Fibroblast of lung (primary cell): Measurements from ENCODE around the gene SLC44A4. TPM values are rescaled to one million over a fixed set of nuclear protein-coding genes. Genes with fewer than 3 reads are reported as not detected.

ENCODE experiments used
- DNase-seq, 2 donors: peaks; one replicate each; pipeline versions ENCODE4 v3.0.0 to v3.0.0-alpha.2; 2010; ENCODE audit warnings: low read depth in 2 of 2
- H2AFZ ChIP-seq: 2 replicates; pipeline ENCODE4 v1.5.1; 2012; ENCODE audit warnings: low read length, control low read depth, inconsistent platforms
- H3K27ac ChIP-seq: 2 replicates; pipeline ENCODE4 v1.5.1; 2011; ENCODE audit warnings: low read length, control low read depth; ENCODE audit not compliant: insufficient read depth
- H3K27me3 ChIP-seq: 2 replicates; pipeline ENCODE4 v1.5.1; 2011; ENCODE audit warnings: mild to moderate bottlenecking, low read length; ENCODE audit not compliant: control insufficient read depth, insufficient read depth
- H3K36me3 ChIP-seq: 2 replicates; pipeline ENCODE4 v1.5.1; 2011; ENCODE audit warnings: low read length; ENCODE audit not compliant: control insufficient read depth, insufficient read depth
- H3K4me1 ChIP-seq: 2 replicates; pipeline ENCODE4 v1.5.1; 2011; ENCODE audit warnings: low read length; ENCODE audit not compliant: control insufficient read depth, insufficient read depth; ENCODE audit errors: extremely low read depth
- H3K4me2 ChIP-seq: 2 replicates; pipeline ENCODE4 v1.5.1; 2011; ENCODE audit warnings: low read length, control low read depth; ENCODE audit not compliant: insufficient read depth; ENCODE audit errors: extremely low read depth
- H3K4me3 ChIP-seq, 4 experiments: fragments of 200-600 bp in 1 of 4; sonication (generic) in 1 of 4; replicated peaks in 1 of 4; 2 replicates each; pipeline ENCODE4 v1.5.1; 2011 to 2016; ENCODE audit warnings: low read length in 4 of 4, low read depth in 3 of 4, mild to moderate bottlenecking in 3 of 4, control low read depth in 2 of 4, inconsistent platforms in 1 of 4, mixed read lengths in 1 of 4; ENCODE audit not compliant: insufficient read depth in 1 of 4; ENCODE audit errors: control extremely low read depth in 1 of 4
- H3K79me2 ChIP-seq: 2 replicates; pipeline ENCODE4 v1.5.1; 2012; ENCODE audit warnings: mild to moderate bottlenecking, low read length, inconsistent platforms; ENCODE audit not compliant: control insufficient read depth, insufficient read depth
- H3K9ac ChIP-seq: 2 replicates; pipeline ENCODE4 v1.5.1; 2011; ENCODE audit warnings: mild to moderate bottlenecking, low read length, control low read depth; ENCODE audit not compliant: insufficient read depth
- H3K9me3 ChIP-seq: 2 replicates; pipeline ENCODE4 v1.5.1; 2012; ENCODE audit warnings: low read depth, low read length; ENCODE audit not compliant: control insufficient read depth, insufficient read depth
- H4K20me1 ChIP-seq: 2 replicates; pipeline ENCODE4 v1.5.1; 2011; ENCODE audit warnings: low read length; ENCODE audit not compliant: control insufficient read depth, insufficient read depth; ENCODE audit errors: extremely low read depth
- EZH2 ChIP-seq: IDR thresholded peaks from 2 replicates; pipeline ENCODE4 v1.5.1; 2012; ENCODE audit warnings: low read length, control low read depth, mild to moderate bottlenecking; ENCODE audit errors: missing control alignments
- polyA plus RNA-seq, 2 donors: library from polyadenylated mRNA; depleted of rRNA in 1 of 2; stranded (reverse) in 1 of 2; unstranded in 1 of 2; fragments of >200 nt; gene quantifications; 2 replicates each; pipeline ENCODE4 v1.2.1, GENCODE V29; 2011 to 2012; ENCODE audit warnings: missing spikeins in 1 of 2
- total RNA-seq: library from RNA; depleted of rRNA; stranded (reverse); fragments of >200 nt; gene quantifications from 2 replicates; pipeline ENCODE4 v1.2.1, GENCODE V29; 2014
- TF ChIP-seq, protein P1 (sequence below), 2 donors: IDR thresholded peaks in 1 of 2; conservative IDR thresholded peaks in 1 of 2; 1 replicate in 1 of 2; 2 replicates in 1 of 2; pipeline ENCODE4 v1.5.1; 2011 to 2012; ENCODE audit warnings: low read length in 2 of 2, control low read depth in 1 of 2, inconsistent platforms in 1 of 2, low read depth in 1 of 2, mild to moderate bottlenecking in 1 of 2

The SLC44A4 gene
- total and polyA plus RNA-seq, 2 donors (not counting 1 experiment from before 2014, with no cell fraction given), result not detected

GRCh38 chr6:31836474-31837368 is 42.1 kb downstream of the SLC44A4 start:
- Histone ChIP-seq H3K27ac (peak overlapping the region; percentile 93), H3K9me3 (no peaks in the 10 kb centered on the region), H3K4me3 (peak overlapping the region; percentile 70 to 97 (median 74)), H3K27me3 (no peaks in the 10 kb centered on the region), H3K36me3 (peaks cover 18% of the 10 kb centered on the region), H3K4me2 (peak overlapping the region; percentile 81), H3K9ac (peak overlapping the region; percentile 51), H4K20me1 (peaks cover 6% of the 10 kb centered on the region), H2AFZ (no peak overlapping the region), H3K4me1 (peaks cover 15% of the 10 kb centered on the region), H3K79me2 (peaks cover 42% of the 10 kb centered on the region)
- peak in 1 of 2 donors; percentile 65 for DNase-seq
- no peak for TF ChIP-seq EZH2
- TF ChIP-seq, protein P1, sequence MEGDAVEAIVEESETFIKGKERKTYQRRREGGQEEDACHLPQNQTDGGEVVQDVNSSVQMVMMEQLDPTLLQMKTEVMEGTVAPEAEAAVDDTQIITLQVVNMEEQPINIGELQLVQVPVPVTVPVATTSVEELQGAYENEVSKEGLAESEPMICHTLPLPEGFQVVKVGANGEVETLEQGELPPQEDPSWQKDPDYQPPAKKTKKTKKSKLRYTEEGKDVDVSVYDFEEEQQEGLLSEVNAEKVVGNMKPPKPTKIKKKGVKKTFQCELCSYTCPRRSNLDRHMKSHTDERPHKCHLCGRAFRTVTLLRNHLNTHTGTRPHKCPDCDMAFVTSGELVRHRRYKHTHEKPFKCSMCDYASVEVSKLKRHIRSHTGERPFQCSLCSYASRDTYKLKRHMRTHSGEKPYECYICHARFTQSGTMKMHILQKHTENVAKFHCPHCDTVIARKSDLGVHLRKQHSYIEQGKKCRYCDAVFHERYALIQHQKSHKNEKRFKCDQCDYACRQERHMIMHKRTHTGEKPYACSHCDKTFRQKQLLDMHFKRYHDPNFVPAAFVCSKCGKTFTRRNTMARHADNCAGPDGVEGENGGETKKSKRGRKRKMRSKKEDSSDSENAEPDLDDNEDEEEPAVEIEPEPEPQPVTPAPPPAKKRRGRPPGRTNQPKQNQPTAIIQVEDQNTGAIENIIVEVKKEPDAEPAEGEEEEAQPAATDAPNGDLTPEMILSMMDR (conservative IDR thresholded peaks at IDR 0.05 in 1 of 2, IDR thresholded peaks at IDR 0.05 in 1 of 2; ENCODE audit: low read depth in 1 of 2, low read length in 2 of 2), result peak in 1 of 2 donors; percentile 25

- Histone ChIP-seq H3K4me2 (peak overlapping the region; percentile 81), H3K27me3 (no peaks in the 10 kb centered on the region), H3K36me3 (peaks cover 18% of the 10 kb centered on the region), H3K4me3 (peak overlapping the region; percentile 70 to 97 (median 74)), H3K9ac (peak overlapping the region; percentile 51), H3K79me2 (peaks cover 49% of the 10 kb centered on the region), H3K4me1 (peaks cover 15% of the 10 kb centered on the region), H2AFZ (no peak overlapping the region), H3K9me3 (no peaks in the 10 kb centered on the region), H4K20me1 (peaks cover 6% of the 10 kb centered on the region), H3K27ac (peak overlapping the region; percentile 93)
- DNase-seq, result no peak
- TF ChIP-seq, protein P1 (conservative IDR thresholded peaks at IDR 0.05 in 1 of 2, IDR thresholded peaks at IDR 0.05 in 1 of 2; ENCODE audit: low read depth in 1 of 2, low read length in 2 of 2), result no peak
- TF ChIP-seq EZH2, result no peak
Measured at GRCh38 chr6:31836047-31836473, 42.7 kb downstream of the SLC44A4 start.

GRCh38 chr6:31834367-31835250 is 44.2 kb downstream of the SLC44A4 start:
- Histone ChIP-seq H2AFZ (peak overlapping the region; percentile 52), H3K4me1 (peaks cover 15% of the 10 kb centered on the region), H3K4me2 (peak overlapping the region; percentile 81), H3K9me3 (no peaks in the 10 kb centered on the region), H3K4me3 (peak overlapping the region; percentile 70 to 97 (median 74)), H3K36me3 (peaks cover 17% of the 10 kb centered on the region), H3K9ac (peak overlapping the region; percentile 80), H4K20me1 (peaks cover 6% of the 10 kb centered on the region), H3K27ac (peak overlapping the region; percentile 93), H3K79me2 (peaks cover 63% of the 10 kb centered on the region), H3K27me3 (no peaks in the 10 kb centered on the region)
- DNase-seq, result peak; percentile 79 to 89
- TF ChIP-seq, protein P1 (conservative IDR thresholded peaks at IDR 0.05 in 1 of 2, IDR thresholded peaks at IDR 0.05 in 1 of 2; ENCODE audit: low read depth in 1 of 2, low read length in 2 of 2), result no peak
- TF ChIP-seq EZH2, result no peak
